Measurements from ENCODE around the gene TSEN34. TPM values are rescaled to one million over a fixed set of nuclear protein-coding genes. Genes with fewer than 3 reads are reported as not detected.

The TSEN34 gene
- total RNA-seq: 24.3 TPM

DNA sequence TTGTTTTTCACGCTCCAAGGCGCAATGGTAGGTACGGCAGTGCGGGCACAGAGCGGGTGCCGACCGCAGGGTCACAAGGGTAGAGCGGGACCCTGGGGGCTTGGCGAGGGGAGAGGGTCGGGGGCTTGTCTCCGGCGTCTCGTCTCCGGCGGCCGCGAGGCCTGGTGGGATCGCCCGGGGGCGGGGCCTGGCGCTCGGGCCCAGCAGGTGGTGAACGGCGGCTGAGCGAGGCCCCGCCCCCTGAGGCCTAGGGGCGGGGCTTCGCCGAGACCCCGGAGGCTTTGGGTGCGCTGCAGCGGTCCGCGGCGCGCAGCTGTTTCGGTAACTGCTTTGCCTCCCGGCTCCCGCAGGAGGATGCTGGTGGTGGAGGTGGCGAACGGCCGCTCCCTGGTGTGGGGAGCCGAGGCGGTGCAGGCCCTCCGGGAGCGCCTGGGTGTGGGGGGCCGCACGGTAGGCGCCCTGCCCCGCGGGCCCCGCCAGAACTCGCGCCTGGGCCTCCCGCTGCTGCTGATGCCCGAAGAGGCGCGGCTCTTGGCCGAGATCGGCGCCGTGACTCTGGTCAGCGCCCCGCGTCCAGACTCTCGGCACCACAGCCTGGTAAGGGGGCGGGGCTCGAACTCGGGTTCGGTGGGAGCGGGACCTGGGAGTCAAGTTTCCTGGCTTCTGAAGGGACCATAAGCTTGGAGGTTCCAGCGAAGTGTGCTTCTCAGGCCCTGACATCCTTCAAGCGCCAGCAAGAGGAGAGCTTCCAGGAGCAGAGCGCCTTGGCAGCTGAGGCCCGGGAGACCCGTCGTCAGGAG, at the start of gene TSEN34:
Gene TSEN34, plus strand, starts transcription at position 298 of the 800 bp plus-strand sequence. Its CDS starts 57 bp downstream, at position 355.
- ATAC-seq: peak; percentile 25
- DNase-seq (ENCODE audit: low spot score): peak; percentile 82
- intact Hi-C loops (cut with DNase I): no loop called here

DNA sequence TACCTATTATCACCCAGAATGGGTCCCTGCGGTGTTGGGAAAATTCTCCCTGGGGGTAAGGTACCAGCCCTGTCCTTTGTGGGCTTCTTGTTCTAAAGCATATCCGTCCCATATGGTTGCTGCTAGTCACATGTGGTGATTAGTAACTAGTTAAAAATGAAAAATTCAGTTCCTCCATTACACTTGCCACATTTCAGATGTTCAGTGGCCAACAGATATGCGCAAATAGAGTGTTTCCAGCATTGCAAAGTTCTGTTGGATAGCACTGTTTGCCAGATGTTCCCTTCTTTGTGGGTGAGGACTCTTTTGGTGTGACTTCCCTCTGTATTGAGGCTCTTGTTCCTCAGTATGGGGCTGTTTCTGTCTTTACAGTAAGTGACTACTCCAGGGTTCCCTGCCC, 49.8 kb upstream of the TSEN34 start:
- intact Hi-C loops (cut with DNase I): no loop called here
- DNase-seq (ENCODE audit: low spot score) (no peak), ATAC-seq (no peak)

DNA sequence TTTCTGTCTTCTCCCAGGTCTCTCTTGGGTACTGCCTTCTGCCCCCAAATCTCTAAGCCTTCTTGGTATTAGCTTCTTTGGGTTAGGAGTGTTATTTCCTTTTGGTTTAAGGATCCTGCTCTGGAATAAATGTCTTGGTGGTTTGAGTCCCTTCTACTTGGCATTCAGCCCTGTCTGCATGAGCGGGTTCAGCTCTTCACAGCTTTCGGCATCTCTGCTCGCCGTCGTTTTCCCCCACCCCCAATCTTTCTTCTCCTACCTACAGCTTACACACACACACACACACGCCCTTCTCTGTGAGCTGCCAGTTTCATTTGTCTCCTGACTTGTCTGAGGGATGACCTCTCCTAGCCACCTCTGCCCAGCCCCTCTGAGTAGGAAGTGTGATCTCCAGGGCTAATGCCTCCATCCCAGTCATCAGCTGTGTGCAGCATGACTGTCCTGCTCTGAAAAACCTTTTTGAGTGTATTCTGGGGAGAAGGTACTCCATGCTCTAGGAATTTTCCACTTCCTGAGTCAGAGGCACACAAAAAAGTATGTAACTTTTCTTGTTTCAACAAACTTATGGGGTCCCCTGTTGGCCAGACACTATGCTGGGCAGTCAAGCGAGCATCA, 48.8 kb upstream of the TSEN34 start:
- intact Hi-C loops (cut with DNase I): no loop called here
- ATAC-seq (no peak), DNase-seq (ENCODE audit: low spot score) (no peak)

DNA sequence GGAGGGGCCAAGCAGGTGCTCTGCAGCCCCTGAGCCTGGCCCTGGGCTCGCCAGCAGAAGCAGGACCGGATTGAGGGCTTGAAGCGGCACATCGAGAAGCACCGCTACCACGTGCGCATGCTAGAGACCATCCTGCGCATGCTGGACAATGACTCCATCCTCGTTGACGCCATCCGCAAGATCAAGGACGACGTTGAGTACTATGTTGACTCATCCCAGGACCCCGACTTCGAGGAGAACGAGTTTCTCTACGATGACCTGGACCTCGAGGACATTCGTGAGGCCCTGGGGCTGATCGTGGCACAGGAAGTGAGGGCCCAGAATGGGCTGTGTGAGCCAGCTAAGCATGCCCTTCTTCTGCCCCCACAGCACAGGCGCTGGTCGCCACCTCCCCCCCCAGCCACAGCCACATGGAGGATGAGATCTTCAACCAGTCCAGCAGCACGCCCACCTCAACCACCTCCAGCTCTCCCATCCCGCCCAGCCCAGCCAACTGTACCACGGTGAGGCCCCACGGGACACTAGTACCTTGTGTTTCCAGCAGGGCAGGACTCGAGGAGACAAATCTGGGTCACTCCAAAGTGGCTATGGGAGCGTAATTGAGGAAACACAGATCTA, 45.5 kb upstream of the TSEN34 start:
- intact Hi-C loops (cut with DNase I): no loop called here
- ATAC-seq: no peak

DNA sequence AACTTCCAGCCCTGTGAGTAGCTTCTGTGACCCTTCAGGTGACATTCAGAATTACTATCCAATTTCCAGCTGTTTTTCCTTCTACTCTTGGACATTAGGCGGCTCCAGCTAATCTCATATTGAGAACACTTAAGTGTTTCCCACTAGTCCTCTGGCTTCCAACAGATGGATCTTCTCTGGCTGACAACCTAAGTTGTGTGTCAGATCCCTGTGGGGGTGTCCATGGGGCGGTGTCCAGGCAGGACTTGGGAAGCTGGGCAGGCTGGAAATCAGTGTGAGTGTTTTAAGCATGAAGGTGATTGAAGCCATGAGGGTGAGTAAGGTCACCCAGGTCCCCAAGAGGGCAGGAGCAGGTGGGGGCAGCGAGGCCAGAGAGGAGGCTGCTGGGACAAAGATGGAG, 43.4 kb upstream of the TSEN34 start:
- ATAC-seq (no peak), DNase-seq (ENCODE audit: low spot score) (no peak)
- intact Hi-C loops (cut with DNase I): no loop called here

More for the DNA sequence above, 45.5 kb upstream of the TSEN34 start:
- no peak for DNase-seq (ENCODE audit: low spot score)

DNA sequence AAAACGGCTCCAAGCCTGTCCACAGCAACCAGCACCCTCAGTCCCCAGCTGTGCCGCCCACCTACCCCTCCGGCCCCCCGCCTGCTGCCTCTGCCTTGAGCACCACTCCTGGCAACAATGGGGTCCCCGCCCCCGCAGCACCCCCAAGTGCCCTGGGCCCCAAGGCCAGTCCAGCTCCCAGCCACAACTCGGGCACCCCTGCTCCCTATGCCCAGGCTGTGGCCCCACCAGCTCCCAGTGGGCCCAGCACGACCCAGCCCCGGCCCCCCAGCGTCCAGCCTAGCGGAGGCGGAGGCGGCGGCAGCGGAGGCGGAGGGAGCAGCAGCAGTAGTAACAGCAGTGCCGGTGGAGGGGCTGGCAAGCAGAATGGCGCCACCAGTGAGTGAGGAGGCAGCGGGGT, 43.0 kb upstream of the TSEN34 start:
- ATAC-seq: no peak
- intact Hi-C loops (cut with DNase I): no loop called here
- no peak for DNase-seq (ENCODE audit: low spot score)

DNA sequence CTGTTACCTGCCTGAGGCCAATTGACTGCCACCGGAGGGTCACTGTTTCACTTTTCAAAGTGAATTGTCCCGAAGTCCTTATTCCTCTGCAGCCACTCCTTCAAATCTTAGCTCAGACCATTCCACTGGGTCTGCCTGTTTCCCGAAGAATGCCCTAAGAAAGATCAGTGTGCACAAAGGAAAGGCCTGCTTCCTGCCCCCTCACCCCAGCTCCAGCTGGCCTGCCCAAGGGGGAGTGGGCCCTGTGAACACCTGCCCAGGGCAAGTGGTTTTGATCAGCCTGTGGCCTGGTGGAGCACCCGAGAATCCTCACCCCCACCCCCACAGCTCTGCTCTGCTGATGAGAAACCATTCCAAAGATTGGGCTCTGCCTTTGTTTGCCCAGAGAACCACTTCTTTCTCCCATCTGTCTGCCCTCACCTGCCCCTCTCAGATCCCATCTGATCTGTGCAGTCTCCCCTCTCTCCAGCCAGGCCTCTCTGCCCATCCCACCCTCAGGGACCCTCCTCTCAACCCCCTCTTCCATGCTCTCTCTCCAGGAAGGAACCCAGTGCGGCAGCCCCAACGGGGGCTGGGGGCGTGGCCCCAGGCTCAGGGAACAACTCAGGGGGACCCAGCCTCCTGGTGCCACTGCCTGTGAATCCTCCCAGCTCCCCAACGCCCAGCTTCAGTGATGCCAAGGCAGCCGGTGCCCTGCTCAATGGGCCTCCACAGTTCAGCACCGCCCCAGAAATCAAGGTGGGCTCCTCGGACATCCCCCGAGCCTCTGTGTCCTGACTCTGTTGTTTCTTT, 41.9 kb upstream of the TSEN34 start:
- intact Hi-C loops (cut with DNase I): no loop called here
- no peak for ATAC-seq
- DNase-seq (ENCODE audit: low spot score): no peak

DNA sequence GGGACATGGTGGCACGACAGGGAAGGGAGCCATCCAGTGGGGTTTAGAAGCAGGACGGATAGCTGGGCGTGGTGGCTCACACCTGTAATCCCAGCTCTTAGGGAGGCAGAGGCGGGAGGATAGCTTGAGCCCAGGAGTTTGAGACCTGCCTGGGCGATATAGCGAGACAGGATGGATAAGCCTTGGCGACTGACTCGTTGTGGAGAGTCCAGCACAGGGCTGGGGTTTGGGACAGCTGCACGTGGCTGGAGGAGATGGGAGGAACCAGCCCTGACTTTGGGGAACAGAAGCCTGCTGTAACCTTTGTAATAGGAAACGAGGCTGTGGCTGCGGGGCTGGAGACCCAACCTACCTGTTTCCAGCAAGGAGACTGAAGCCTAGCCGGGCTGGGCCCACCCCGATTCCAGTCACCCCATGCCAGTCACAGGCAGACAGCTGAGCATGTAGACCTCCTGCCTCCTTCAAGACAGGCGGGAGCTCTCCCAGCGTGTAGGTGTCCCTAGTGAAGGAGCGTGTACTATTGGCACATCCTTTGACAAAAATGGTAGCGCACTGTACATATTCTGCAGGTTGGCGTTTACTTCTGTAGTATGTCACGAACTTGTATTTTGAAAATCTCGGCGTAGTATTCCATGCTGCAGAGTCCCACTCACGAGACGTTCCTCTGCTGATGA, 39.6 kb upstream of the TSEN34 start:
- no peak for ATAC-seq
- no peak for DNase-seq (ENCODE audit: low spot score)
- intact Hi-C loops (cut with DNase I): no loop called here

DNA sequence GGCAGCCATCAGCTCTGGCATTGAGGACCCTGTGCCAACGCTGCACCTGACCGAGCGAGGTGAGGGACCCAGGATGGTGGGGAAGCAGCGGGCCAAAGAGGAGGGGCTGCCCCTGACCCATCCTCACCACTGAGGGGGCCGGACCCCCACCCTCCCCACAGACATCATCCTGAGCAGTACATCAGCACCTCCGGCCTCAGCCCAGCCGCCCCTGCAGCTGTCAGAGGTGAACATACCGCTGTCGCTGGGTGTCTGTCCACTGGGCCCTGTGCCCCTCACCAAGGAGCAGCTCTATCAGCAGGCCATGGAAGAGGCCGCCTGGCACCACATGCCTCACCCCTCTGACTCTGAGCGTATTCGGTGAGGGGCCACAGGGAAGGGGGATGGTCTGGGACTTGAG, 38.8 kb upstream of the TSEN34 start:
- ATAC-seq (no peak), DNase-seq (ENCODE audit: low spot score) (no peak)
- intact Hi-C loops (cut with DNase I): no loop called here

DNA sequence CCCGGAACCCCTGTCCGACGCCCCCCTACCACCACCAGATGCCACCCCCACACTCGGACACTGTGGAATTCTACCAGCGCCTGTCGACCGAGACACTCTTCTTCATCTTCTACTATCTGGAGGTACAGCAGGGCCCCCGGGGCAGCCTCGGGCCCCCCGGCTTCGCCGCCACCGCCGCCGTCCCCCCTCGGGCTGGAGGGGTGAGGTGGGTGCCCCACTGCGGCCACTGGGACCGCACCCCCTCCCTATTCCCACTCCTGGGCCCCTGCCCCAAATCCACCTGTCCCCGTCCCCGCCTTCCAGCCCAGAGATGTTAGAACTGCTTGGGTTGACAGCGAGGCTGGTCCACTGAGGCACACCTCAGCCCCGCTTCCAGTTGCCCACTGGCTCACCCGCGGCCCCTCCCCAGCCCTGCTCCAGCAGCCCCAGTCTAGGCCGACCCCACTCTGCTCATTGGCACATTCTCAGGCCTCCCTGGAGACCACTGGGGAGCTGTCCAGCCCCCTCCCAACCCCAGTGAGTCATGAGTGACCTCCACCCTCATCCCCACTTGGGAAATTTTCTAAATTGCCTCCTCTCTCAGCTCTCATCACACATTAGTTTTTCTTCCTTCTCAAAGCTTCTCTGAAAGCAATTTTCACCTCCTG, 38.1 kb upstream of the TSEN34 start:
- no peak for DNase-seq (ENCODE audit: low spot score)
- intact Hi-C loops (cut with DNase I): no loop called here
- ATAC-seq: peak; percentile 22

DNA sequence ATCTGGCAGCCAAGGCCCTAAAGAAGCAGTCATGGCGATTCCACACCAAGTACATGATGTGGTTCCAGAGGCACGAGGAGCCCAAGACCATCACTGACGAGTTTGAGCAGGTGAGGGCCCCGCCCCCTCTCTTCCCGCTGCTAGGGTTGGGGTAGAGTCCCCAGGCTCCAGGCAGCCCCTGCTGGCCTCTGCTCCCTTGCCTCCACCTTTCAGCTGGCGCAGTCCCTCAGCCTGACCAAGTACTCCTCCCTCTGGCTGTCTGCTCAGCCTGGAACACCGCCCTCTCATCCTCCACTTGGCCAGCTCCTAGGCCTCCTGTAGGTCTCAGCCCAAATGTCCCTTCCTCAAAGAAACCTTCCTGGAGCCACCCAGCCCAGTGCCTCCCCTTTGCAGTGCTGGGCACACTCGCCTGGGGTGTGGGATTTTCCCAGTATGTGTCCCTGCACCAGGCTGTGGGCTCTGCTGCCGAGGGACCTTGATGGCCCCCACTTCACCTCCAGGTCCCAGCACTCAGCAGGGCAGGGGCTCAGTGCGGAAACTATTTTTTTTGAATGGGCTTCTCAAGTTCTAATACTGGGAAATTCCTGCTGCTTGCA, 37.3 kb upstream of the TSEN34 start:
- intact Hi-C loops (cut with DNase I): no loop called here
- no peak for DNase-seq (ENCODE audit: low spot score)
- ATAC-seq: no peak

DNA sequence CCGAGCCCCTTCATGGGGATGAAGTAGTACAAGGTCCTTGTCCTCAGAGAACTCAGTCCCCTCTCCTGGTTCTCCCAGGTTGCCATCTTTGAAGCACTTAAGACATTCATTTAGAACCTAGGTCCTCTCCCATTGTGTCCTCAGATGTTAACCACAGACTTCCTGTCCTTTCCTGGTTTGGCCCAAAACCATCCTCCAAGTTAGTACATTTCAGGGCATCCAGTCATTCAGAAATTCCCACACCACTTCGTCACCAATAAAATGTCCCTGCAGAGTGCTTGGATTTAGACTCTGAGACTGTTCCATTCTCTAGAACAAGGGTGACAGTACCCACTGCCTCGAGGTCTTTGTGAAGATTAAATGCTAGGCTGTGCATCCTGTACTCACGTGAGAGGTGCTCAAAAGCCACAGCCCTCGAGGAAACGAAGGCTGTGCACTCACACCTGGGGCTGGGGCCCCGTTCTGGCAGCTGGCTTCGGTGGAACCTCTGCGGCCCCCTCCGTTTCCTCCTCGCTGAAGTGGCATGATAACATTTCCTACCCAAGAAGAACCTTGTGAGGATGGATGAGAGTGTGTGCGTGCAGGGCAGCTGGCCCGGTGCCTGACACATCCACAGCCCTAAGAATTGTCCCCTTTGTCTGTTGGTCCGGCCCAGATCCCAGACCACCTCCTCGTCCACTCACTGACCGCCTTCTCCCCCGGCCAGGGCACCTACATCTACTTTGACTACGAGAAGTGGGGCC, 36.3 kb upstream of the TSEN34 start:
- intact Hi-C loops (cut with DNase I): no loop called here
- ATAC-seq (no peak), DNase-seq (ENCODE audit: low spot score) (no peak)

DNA sequence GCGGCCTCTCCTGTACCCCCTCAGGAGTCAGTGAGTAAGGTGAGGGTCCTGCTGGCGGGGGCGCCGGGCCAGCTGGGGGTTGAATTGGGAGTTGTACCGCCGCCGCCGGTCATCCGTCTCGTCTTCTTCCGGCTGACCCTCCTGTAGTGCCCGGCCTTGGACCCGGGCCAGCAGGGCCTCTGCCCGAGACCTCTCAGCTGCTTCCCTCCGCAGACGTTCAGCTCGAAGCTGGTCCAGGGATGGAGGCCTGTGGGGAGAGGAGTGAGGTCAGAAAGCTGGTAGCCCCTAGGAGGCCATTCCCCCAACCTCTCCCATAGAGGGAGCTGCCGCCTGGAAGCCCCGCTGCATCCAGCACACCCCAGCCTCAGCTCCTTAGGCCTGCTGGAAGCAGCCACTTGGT, 35.4 kb upstream of the TSEN34 start:
- intact Hi-C loops (cut with DNase I): no loop called here
- no peak for DNase-seq (ENCODE audit: low spot score)

DNA sequence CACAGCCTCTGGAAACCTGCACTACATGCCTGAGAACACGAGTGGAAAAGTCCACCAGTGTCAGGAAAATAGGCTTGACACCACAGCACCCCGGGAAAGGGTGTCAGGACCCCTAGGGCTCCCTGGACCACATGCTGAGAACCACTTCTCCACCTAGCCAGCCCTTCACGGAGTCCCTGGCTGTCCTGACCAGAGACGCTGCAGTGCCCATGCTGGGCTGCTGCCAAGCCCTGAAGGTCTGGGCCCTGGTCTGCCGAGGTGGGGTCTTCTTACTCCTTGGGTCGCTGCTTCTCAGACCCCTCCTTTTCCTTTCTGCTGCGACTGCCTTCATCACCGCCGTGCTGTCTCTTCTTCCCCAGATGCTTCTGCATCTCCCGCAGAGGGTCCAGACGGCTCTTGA, 34.6 kb upstream of the TSEN34 start:
- intact Hi-C loops (cut with DNase I): no loop called here
- DNase-seq (ENCODE audit: low spot score): no peak
- ATAC-seq: no peak

More for the DNA sequence above, 35.4 kb upstream of the TSEN34 start:
- no peak for ATAC-seq

DNA sequence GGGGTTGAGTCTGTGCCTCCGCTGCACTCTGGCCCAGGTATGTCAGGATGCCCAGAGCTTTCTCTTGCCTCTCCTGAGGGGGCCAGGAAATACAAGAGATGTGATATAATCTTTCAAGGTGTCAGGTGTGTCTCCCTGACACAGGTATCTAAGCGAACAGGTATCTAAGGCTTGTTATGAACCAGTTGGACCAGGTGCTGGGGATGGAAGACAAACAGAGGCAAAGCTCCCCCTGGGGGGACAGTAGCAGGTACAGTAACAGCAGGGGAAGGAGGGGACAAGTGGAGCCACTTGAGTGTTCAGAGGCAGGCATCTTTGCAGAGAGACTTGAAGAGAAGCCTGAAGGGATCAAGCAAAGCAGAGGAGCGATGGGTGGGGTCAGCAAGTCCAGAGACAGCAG, 34.2 kb upstream of the TSEN34 start:
- ATAC-seq (no peak), DNase-seq (ENCODE audit: low spot score) (no peak)
- intact Hi-C loops (cut with DNase I): no loop called here

DNA sequence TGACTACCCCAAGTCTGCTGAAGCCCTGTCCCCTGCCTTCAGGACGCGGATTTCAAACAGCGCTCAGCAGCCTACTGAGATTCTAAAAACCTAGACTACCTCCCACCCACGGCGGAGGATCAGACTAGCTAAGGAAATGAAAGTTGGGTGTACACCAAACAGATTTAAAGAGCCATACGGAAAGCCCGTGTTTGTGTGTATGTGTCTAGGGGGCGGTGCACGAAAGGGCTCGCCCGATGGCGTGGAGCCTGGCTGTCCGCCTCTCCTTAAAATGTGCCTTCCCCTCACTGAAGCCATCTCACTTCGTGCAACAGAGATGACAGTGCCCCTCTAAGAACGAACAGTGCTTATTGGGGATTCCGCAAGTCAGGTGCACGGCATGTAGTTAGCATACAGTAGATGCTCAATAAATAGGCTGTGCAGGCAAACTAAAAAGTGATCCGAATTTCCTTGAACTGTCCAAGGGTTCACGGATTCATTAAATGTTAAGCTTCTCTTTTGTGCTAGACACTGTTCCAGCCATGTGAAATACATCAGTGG, 32.2 kb upstream of the TSEN34 start:
- intact Hi-C loops (cut with DNase I): no loop called here
- DNase-seq (ENCODE audit: low spot score) (no peak), ATAC-seq (no peak)
